A673 (cell line): Measurements from ENCODE around the gene CFAP206.

Experiments used
- CTCF ChIP-seq: fragments of 300-800, 200-600 bp; sonication (generic); conservative IDR thresholded peaks from 2 replicates; pipeline ENCODE4 v1.5.1; 2017; ENCODE audit warnings: low read depth, mild to moderate bottlenecking, antibody characterized with exemption, low read length, moderate library complexity, mixed read lengths
- EZH2 ChIP-seq: fragments of 200-600 bp; sonication (generic); IDR thresholded peaks from 2 replicates; pipeline ENCODE4 v1.6.1; 2017; ENCODE audit warnings: borderline replicate concordance, low read depth, mild to moderate bottlenecking, mixed read lengths, antibody characterized with exemption, low read length; ENCODE audit not compliant: poor library complexity, severe bottlenecking

DNA sequence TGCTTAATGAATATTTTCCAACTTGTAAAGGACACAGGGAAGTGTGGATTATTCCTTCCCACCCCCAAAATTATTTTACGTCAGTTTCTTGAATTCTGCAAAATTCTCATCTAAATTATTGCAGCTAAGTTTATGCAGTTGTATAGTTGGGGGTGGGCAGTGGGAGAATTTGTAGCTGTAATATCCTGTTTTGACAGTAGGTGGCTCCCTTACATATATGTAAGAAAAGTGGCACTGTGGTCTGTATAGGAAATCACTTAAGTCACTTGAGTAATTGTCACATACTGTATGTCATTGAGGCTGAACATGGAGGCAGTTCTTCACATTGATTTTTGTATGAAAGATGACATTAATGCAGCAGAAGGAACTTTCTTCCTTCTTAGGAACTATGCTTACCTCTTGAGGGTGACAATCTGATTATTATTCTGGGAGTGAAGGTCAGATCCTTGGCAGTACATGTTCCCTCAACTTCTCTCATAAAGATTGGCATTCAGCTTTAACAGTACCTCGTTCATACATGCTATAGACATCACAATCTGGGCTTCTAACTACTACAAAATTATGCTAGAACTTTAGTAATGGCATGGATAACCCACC, 14.6 kb upstream of the CFAP206 start:
- TF ChIP-seq CTCF: peak; percentile 73
- no peak for TF ChIP-seq EZH2
